OCI-LY3 (cell line): ENCODE measurements around the gene CUX1.
"Not testable (repeated sequence)": the region's sequence is repeated elsewhere in the genome, so short reads cannot be mapped to it uniquely, and the experiment has no call there.

Source experiments
- H2AFZ ChIP-seq: fragments of 200-600, 300-600 bp; shearing (Covaris generic); 2 replicates; pipeline ENCODE4 v1.6.0; 2014; ENCODE audit warnings: antibody characterized with exemption, low read depth, low read length
- H3K27ac ChIP-seq: fragments of 200-600, 300-600 bp; sonication (generic); 2 replicates; pipeline ENCODE4 v1.5.1; 2014; ENCODE audit warnings: mild to moderate bottlenecking, low read length, moderate library complexity, mixed read lengths
- H3K27me3 ChIP-seq: fragments of 200-600, 300-600 bp; sonication (generic); 2 replicates; pipeline ENCODE4 v1.6.1; 2014; ENCODE audit warnings: low read depth, low read length, mixed read lengths
- H3K36me3 ChIP-seq: fragments of 200-600, 300-600 bp; sonication (generic); replicated peaks from 2 replicates; pipeline ENCODE3; 2014; ENCODE audit warnings: low read depth, low read length, mixed read lengths
- H3K4me1 ChIP-seq: fragments of 300-600, 200-600 bp; sonication (generic); 2 replicates; pipeline ENCODE4 v1.6.1; 2014; ENCODE audit warnings: low read length, mixed read lengths
- H3K4me2 ChIP-seq: fragments of 200-600, 300-600 bp; sonication (generic); 2 replicates; pipeline ENCODE4 v1.6.1; 2014; ENCODE audit warnings: low read length, mixed read lengths
- H3K4me3 ChIP-seq: fragments of 300-600, 200-600 bp; sonication (generic); 2 replicates; pipeline ENCODE4 v1.5.1; 2014; ENCODE audit warnings: antibody characterized with exemption, mild to moderate bottlenecking, low read length, moderate library complexity
- H3K79me2 ChIP-seq: fragments of 300-600, 200-600 bp; shearing (Covaris generic); 2 replicates; pipeline ENCODE4 v1.6.1; 2014; ENCODE audit warnings: mild to moderate bottlenecking, low read length, mixed read lengths
- H3K9ac ChIP-seq: fragments of 300-600, 200-600 bp; shearing (Covaris generic); 2 replicates; pipeline ENCODE4 v1.6.0; 2014; ENCODE audit warnings: mild to moderate bottlenecking, low read length, moderate library complexity
- H3K9me3 ChIP-seq: fragments of 200-600, 300-600 bp; shearing (Covaris generic); 2 replicates; pipeline ENCODE4 v1.6.1; 2014; ENCODE audit warnings: low read length, mixed read lengths; ENCODE audit not compliant: insufficient read depth
- H4K20me1 ChIP-seq: fragments of 200-600, 300-600 bp; sonication (generic); 2 replicates; pipeline ENCODE4 v1.6.1; 2016; ENCODE audit warnings: low read length, mixed read lengths; ENCODE audit not compliant: insufficient read depth
- CTCF ChIP-seq: fragments of 200-600, 300-600 bp; sonication (generic); IDR thresholded peaks from 2 replicates; pipeline ENCODE4 v1.5.1; 2014; ENCODE audit warnings: antibody characterized with exemption, low read length, low read depth
- EZH2phosphoT487 ChIP-seq: fragments of 200-600 bp; shearing (Covaris generic); IDR thresholded peaks from 2 replicates; pipeline ENCODE4 v1.6.1; 2018; ENCODE audit warnings: antibody characterized with exemption, mixed run types, low read depth

Gene CUX1

GRCh38 chr7:101985057-101985902 is 167.9 kb downstream of the CUX1 start:
- Histone ChIP-seq H3K36me3 (peaks cover 24% of the 10 kb centered on the region), H3K9ac (peak overlapping the region; percentile 21; the same call in 1 of the 2 replicates), H3K9me3 (peaks cover 19% of the 10 kb centered on the region; the same call in 1 of the 2 replicates), H3K4me2 (peak overlapping the region; percentile 76), H2AFZ (no peak overlapping the region), H3K27me3 (no peaks in the 10 kb centered on the region), H3K4me3 (peak overlapping the region; percentile 58), H3K27ac (peak overlapping the region; percentile 5; the same call in 1 of the 2 replicates), H3K4me1 (peaks cover 82% of the 10 kb centered on the region), H4K20me1 (peaks cover 12% of the 10 kb centered on the region; the same call in 1 of the 2 replicates), H3K79me2 (peaks cover 14% of the 10 kb centered on the region)
- TF ChIP-seq CTCF (no peak), EZH2phosphoT487 (no peak)

GRCh38 chr7:101985903-101986734 is 168.7 kb downstream of the CUX1 start:
- Histone ChIP-seq H3K9ac (no peak overlapping the region), H3K9me3 (peaks cover 18% of the 10 kb centered on the region; the same call in 1 of the 2 replicates), H3K4me1 (peaks cover 86% of the 10 kb centered on the region), H3K27me3 (no peaks in the 10 kb centered on the region), H3K27ac (no peak overlapping the region), H3K4me2 (peak overlapping the region; percentile 76), H2AFZ (no peak overlapping the region), H3K36me3 (peaks cover 20% of the 10 kb centered on the region), H3K4me3 (peak overlapping the region; percentile 58), H3K79me2 (peaks cover 14% of the 10 kb centered on the region), H4K20me1 (peaks cover 12% of the 10 kb centered on the region; the same call in 1 of the 2 replicates)
- no peak for TF ChIP-seq EZH2phosphoT487
- no peak for TF ChIP-seq CTCF

- H4K20me1 ChIP-seq: peaks cover 12% of the 10 kb centered on the region; the same call in 1 of the 2 replicates
- no peak overlapping the region for H3K4me3 ChIP-seq
- H3K36me3 ChIP-seq: peaks cover 17% of the 10 kb centered on the region
- TF ChIP-seq CTCF (no peak), EZH2phosphoT487 (no peak)
- no peak overlapping the region for H3K4me2 ChIP-seq
- peaks cover 19% of the 10 kb centered on the region for H3K79me2 ChIP-seq
- no peak overlapping the region for H3K27ac ChIP-seq
- peaks cover 19% of the 10 kb centered on the region; the same call in 1 of the 2 replicates for H3K9me3 ChIP-seq
- H3K9ac ChIP-seq: no peak overlapping the region
- peaks cover 86% of the 10 kb centered on the region for H3K4me1 ChIP-seq
- H3K27me3 ChIP-seq: no peaks in the 10 kb centered on the region
- no peak overlapping the region for H2AFZ ChIP-seq
Observed at GRCh38 chr7:101987494-101987893, 170.1 kb downstream of the CUX1 start.

- H3K4me1 ChIP-seq: peaks cover 85% of the 10 kb centered on the region
- H3K9me3 ChIP-seq: peaks cover 16% of the 10 kb centered on the region; the same call in 1 of the 2 replicates
- peak overlapping the region; percentile 21; the same call in 1 of the 2 replicates for H3K4me3 ChIP-seq
- not testable (repeated sequence) for H3K27me3 ChIP-seq, H3K9ac ChIP-seq, H2AFZ ChIP-seq
- peaks cover 12% of the 10 kb centered on the region; the same call in 1 of the 2 replicates for H4K20me1 ChIP-seq
- H3K4me2 ChIP-seq: peak overlapping the region; percentile 52
- H3K36me3 ChIP-seq: peaks cover 13% of the 10 kb centered on the region
- peaks cover 16% of the 10 kb centered on the region for H3K79me2 ChIP-seq
- peak overlapping the region; percentile 8; the same call in 1 of the 2 replicates for H3K27ac ChIP-seq
Observed at GRCh38 chr7:101988060-101988459, 170.6 kb downstream of the CUX1 start.
